HG03159 (cell line): ENCODE measurements around the gene SLC39A1.
"Not testable (repeated sequence)": the region's sequence is repeated elsewhere in the genome, so short reads cannot be mapped to it uniquely, and the experiment has no call there.

Experiments used
- ATAC-seq: cut with Tn5 transposase; IDR thresholded peaks from one replicate; pipeline ENCODE4 v1.9.1; 2021; ENCODE audit warnings: mild to moderate bottlenecking, moderate library complexity; ENCODE audit not compliant: unreplicated experiment

SLC39A1 gene

DNA sequence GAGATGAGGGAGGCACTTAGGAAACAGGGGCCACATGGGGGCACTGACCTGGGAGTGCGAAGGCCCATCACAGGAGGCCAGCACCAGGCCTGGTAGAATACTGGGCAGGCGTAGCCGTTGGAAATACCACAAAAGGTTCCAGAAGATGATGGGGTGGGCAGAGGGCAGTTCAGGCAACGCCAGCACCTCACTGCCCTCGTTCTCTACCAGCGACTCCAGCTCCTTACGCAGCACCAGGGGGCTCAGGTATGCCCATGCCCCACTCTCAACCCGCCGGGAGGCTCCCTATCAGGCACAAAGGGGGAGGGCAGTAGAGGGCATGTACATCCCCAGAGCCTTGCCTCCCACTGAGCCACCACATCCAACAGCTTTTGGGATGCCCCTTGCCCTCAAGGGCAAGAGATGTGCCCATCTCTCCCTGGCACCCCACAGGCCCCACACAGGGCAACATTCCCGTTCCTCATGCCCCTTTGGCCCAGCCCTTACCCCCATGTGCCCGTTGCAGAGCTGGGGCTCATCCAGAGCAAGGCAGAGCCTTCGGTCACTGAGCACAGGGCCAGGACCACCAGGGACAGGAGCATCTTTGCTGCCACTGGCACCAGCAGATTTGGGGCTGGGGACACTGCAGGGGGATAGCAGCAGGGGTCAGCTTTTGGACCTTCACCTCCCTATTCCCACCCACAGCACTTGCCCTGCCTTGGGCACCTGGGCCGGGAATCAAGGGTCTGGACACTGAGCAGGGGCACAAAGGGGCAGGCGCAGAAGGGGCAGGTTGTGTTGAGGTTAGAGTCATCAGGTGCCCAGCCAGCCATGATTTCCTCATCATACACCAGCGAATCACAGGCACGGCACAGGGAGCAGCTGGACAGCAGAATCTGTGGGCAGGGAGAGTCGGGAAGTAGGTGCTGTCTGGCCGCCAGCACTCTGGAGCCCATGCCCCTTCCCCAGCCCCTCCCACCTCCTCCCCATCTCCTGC is 30.9 kb downstream of the SLC39A1 start:
- ATAC-seq, result no peak

DNA sequence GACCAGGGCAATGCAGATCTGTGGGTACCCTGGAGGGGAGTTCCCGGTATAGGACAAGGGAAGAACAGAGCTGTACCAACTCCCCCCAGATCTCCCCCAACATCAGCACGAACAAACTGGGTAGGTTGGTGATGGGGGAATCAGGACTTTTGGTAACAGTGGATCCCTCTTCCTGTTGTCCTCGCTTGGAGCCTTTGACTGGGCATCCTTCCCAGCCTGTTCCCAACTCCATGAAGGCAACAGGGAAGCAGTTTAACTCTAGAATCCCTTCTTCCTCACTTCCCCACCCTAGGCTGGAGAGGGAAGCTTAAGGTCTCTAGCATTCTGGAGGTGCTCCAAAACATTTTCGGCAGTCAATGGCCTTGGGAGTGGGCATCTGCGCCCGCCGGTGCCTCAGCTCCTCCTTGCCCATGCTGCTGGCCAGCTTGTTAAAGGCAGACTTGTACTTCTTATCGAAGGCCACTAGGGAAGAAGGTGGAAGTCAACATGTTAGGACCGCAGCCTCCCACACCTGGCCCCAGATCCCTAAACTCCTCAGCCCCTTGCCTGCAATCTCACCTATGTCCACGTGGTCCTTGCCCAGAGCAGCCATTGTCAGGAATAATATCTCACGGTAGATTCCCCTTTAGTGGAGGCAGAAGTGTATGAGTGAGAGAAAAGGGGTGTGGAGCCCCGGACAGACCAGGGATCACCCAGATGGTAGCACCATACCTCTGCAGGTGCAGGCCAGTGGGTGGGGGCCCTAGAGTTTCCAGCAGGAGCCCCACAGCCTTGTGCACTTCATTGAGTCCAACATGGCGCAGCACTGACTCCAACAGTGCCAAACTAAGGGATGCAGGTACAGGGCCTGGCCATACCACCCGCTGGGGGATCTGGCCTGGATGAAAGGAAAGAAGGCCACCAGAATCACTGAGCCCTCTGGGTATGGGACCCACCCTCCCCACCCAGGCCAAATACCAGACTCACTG is 33.1 kb downstream of the SLC39A1 start:
- ATAC-seq, result no peak

DNA sequence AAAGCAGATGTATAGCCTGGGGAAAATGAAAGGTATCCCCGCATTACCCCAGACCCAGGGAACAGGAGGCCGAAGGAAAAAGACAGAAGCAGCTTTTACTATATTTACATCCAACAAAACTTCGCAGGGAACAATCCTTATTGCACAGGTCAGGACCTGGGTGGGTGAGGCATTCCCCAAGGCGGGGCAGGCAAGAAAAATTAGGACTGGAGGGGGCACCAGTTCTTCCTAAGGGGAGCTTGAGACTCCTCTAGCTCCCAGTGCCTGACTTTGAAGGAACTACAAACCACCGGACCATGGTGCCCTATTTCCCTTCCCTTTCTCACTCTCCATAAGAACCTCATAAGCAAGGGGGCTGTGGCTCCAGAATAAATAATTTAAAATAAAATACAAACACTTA is 33.9 kb downstream of the SLC39A1 start:
- ATAC-seq, result no peak

DNA sequence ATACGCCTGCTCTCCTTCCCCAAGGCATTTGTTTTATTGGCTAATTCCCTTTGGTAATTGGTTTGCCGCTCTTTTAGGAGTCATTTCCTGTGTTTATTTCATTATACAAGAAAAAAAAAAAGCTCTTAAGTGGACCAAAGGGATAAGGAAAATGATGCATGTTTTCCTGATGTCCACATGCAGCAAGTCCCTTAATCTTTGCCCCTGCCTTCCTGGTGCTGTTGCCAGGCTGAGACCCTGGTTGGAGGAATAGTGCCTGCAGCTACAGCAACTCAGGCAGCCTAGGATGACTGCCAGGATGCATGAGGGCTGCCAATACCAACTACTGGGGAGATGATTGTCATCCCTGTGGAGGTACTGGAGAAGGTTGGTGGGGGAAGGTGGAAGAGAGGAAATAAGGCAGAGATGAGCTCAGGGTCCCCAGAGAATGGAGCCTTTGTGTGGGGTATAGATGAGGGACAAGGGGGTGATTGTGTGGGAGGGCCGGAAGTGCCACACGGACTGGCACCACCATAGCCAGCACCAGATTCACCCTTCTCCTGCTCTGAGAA is 34.5 kb downstream of the SLC39A1 start:
- no peak for ATAC-seq

DNA sequence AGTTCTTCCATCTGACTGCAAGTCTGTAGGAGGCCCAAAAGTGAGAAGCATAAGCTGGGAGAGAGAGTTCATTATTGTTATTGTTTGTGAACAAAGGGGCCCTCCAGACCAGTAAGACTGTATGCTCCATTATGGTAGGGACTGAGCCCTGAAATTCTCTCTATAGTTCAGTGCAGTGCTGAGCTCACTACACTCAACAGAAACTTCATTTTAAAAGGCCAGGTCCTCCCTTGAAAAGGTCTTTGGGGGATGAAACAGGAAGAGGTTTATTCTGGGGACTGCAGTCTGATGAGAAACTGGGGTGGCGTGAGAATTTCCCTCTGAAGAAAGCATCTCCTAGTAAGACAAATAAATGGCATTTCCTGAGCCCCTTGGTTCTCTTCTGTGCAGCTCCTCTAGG is 35.1 kb downstream of the SLC39A1 start:
- ATAC-seq, result no peak

DNA sequence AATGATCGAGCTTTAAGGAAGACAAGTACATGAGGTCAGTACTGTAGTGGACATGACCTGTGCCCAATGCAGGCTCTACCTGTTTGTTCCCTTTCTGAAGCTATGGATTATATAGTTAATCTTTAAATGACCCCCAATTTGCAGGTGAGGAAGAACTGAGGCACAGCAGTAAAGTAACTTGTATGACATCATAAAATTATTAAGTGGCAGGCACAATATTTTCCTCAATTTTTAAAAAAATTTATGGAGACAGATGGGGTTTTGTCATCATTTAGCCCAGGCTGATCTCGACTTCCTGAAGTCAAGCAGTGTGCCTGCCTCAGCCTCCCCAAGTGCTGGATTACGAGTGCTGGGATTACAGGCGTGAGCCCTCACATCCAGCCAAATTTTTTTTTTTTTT is 36.9 kb downstream of the SLC39A1 start:
- no peak for ATAC-seq

DNA sequence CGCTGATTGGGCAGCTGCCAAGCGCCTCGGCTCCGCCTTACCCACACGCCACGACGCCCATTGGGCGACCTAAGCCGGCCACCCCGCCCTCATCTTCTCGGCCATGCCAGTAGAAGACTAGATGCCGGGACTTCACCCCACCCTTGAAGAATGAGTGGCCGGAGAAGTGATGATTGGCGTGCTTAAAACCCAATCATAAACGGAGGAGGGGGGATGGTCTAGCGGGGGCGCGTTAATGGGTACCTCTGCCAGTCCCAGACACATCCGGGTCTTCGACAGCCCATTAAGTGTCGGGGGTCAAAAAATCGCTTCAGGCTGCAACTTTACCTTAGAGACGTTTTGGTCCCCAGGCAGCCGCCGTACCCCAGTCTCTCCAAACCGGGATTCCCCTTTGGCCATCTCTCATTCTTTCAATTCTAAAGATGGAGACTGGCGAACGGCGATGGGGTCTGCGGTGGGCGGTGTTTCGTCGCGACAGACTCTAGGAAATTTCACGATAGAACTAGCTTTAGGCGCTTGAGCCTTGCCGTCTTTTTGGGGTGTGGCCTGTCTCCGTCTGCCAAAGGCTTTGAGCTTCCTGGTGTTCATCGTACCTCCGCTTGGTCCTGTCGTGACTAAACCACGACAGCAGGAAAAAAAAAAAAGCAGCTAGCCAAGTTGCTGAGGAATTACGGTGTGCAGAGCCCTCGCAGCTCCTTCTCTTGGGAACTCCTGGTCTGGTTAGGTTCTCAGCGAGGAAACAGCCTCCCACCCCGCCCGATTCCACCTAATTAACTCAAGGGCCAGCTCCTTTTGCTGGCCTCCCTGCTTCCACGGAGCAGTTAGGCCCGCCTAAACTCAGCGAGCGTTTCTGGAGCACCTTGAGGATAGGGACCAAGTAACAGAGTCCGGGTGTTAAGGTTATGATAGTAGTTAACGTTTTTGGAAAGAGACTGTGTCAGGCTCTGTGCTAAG is 40.1 kb downstream of the SLC39A1 start, which contains the start of gene GATAD2B:
GATAD2B (minus strand) TSS at position 1 of the 954 bp plus-strand sequence. CDS start 94,625 bp downstream, outside the sequence.
- ATAC-seq, result peak; percentile 91

DNA sequence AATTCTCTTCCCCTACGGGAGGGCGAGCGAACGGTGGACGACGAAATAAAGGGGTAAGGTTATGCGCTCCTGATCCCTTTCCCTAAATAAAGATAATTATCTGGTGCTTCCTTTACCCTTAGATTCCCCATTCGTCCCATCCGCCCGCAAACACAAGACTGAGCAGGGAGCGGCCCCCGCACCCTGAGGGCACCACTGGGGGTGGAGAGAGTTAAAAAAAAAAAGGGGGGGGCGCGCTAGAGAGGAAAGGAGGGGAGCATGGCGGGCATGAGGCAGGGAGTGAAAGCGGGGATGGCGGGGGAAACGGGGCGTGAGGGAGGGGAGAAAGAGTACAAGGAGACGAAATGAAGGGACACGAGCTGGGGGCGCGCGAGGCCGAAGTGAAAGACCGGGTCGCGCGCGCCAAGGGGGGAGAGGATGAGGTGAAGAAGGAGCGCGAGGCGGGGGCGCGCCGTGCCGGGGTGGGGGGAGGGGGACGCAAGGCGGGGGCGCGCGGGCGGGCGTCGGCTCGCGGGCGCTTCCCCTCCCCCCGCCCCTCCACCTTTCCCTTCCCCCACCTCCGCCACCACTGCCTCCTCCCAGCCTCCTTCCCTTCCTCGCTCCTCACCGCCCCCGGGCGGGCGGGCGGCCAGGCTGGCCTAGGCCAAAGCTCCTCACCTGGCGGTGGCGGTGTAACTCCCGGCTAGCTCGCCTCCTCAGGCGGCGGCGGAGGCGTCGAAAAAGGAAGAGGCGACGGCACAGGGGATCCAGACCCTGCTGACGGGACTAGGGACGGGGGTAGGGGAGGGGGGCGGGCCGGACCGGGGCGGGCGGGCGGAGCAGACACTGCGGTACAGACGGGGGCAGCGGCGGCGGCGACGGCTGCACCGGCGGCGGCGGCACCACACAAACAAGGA is 41.0 kb downstream of the SLC39A1 start:
- peak; percentile 28 for ATAC-seq

DNA sequence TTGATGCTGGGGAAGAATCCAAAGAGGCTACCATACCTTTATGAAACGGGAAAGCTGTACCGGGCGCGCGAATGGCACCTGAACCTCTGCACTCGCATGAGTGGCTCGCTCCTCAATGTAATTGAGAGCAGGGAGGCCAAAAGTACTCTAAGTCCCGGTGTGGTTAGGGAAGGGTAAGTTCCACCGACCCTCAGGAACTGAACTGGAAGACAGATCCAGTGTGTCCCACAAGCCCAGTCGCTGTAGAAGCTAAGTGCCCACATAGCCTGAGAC is 41.6 kb downstream of the SLC39A1 start:
- no peak for ATAC-seq

DNA sequence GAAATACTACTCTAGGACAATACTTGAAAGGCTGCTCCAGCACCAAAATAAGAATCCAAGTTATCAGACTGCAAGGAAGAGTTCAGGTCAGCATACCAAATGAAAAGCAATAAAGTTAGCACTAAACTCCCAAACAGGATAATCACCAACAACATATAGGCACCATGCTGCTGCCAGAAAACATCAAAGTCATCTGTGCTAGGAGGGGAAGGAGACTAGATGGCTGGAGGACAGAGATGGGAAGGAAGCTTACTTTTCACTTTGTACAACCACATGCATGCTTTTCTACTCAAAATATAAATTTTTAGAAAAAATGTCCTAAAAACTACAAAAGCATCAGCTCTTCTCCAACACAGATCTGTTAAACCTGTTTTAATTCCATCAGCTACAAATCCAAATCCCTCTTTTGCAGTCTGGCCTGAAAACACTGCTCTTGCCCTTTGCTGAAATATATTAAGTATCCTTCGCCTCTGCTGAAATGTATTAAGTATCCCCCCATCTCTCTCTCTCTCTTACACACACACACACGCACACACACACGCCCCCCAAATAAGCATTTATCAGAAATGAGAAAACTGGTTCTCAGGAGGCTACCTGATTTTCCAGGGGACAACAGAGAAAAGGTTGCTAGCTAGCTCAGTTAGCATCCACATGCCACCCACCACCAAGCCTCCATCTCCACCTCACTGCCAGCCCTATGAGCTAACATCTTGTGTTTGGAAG is 42.1 kb downstream of the SLC39A1 start:
- no peak for ATAC-seq

DNA sequence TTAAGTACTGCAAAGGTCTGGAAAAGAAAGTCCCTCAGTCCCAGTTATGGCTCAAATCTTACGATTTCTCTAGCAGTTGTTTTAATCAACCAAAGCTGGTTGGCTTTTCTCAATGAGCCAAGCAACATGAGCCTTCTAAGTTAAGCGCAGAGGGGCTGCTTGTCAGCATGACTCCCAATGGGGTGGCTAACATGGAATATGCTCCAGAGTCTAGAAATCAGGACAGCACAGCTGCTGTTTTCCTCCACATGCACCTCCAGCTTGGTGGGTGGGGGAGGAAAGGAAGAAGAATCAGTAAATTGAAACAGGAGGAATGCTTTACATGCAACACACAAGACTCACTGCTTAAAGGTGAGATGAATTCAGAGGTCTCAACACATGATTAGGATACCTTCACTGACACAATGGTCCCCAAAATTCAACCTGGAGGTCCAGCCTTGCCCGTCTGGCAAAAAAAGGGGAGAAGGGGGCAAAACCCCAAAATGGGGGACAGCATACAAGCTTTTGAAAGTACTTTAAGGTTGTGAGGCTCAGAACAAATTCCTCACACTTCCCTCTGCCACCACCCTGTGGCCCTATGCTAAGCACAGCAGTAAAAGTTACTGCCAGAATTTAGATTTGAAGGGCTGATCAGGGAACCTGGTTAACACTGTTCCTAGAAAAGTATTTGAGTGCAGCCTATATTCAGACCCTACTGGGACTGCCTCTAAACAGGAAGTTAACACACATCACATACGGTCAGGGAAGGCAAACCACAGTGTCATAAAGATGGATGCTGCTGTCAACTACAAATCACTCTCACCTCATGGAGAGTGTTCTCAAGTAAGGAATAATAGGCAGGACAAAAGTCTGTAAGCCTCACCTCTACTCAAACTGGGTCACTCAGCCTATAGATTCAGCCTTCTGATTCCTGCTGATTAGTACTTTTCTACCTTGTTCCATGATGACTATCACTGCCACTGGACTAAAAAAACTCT is 43.2 kb downstream of the SLC39A1 start:
- ATAC-seq, result no peak

DNA sequence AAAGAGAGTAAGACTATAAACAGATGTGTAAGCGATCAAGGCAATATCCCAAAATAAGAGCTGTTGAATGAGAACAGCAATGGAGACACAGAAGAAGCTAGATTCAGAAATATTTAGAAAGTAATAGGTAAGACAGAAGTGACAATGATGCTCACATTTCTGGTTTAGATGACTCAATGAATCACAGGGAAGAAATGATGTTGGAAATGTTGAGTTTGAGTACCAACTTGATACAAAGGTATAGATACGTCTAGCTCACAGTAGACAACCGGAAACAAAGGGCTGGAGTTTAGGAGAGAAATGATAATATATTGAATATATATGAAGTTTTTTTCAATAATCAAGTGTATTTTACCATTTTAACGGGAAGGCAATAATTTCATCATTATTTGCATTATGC is 47.0 kb downstream of the SLC39A1 start:
- ATAC-seq, result no peak

DNA sequence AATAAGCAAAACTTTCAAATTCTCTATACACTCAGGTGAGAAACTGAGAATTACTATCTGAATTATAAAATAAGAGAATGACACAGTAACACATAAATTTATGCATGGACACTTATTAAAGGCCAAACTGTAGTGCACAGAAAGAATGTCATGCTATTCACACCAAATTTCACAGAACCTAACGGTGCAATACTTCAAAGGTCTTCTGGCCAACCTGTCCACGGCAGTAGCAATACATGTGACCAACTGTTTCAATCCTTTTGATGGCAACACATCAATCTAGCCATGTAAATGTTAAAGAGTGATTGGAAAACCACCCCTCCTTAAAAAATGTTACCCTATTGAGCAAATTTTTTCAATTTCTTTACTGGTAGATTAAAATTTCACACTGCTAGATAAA is 51.0 kb downstream of the SLC39A1 start:
- ATAC-seq, result no peak

DNA sequence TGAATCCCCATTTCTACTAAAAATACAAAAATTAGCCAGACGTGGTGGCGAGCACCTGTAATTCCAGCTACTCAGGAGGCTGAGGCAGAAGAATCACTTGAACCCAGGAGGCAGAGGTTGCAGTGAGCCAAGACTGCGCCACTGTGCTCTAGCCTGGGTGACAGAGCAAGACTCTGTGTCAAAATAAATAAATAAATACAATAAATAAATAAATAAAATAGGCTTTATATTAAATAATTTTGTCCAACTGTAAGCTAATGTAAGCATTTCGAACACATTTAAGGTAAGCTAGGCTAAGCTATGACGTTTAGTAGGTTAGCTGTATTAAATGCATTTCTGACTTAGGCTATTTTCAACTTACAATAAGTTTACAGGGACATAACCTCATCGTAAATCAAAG is 52.8 kb downstream of the SLC39A1 start:
- ATAC-seq, result not testable (repeated sequence)
